Testis (tissue), 2 donors: ENCODE measurements around the gene SASS6.

Experiments used
- CTCF ChIP-seq, 3 experiments: fragments of 450-650 bp in 2 of 3; fragments of 200-600 bp in 1 of 3; sonication (generic) in 1 of 3; IDR thresholded peaks; one replicate each; pipeline ENCODE4 v1.5.1; 2016 to 2019; ENCODE audit warnings: antibody characterized with exemption in 3 of 3, mild to moderate bottlenecking in 2 of 3, moderate library complexity in 1 of 3
- POLR2A ChIP-seq: fragments of 450-650 bp; IDR thresholded peaks from one replicate; pipeline ENCODE4 v1.6.1; 2017; ENCODE audit warnings: antibody characterized with exemption, mild to moderate bottlenecking, moderate library complexity

DNA sequence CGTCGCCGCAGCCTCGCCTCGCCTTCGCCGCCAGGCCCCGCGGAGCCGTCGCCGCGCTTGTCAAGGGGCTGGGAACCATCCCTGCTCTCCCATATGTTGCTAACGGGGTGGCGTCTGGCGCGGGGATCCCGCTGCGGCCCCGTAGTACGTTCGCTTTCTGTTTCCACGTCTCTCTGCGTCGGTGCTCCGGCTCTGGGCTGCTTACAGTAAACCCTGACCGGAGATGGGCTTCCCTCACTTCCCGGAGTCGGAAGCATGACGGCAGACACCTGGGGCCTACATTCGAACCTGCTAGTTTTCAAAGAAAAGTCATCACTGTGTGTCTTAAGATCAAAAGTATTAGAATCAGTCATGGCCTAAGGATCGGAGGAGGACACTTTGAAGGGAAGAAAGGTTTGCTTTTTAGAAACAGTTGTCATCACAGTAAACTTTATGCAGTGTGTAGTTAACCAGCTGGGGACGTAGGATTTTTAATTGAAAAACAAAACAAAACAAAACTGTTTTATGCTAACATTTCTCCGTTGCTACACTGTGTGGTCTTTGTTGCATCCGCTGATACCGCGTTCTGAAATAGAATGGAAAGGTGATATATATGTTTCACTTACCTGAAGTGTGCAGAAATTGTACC lies 94.0 kb downstream of the SASS6 start:
- TF ChIP-seq POLR2A: no peak
- TF ChIP-seq CTCF (IDR thresholded peaks at IDR 0.05): no peak
